NCI-H2196 (cell line): Measurements from ENCODE around the gene PTPRE.

Experiments
- DNase-seq: peaks from one replicate; lab custom pipeline; 2025; ENCODE audit not compliant: unreplicated experiment; lab: John Stamatoyannopoulos, UW

The PTPRE gene

DNA sequence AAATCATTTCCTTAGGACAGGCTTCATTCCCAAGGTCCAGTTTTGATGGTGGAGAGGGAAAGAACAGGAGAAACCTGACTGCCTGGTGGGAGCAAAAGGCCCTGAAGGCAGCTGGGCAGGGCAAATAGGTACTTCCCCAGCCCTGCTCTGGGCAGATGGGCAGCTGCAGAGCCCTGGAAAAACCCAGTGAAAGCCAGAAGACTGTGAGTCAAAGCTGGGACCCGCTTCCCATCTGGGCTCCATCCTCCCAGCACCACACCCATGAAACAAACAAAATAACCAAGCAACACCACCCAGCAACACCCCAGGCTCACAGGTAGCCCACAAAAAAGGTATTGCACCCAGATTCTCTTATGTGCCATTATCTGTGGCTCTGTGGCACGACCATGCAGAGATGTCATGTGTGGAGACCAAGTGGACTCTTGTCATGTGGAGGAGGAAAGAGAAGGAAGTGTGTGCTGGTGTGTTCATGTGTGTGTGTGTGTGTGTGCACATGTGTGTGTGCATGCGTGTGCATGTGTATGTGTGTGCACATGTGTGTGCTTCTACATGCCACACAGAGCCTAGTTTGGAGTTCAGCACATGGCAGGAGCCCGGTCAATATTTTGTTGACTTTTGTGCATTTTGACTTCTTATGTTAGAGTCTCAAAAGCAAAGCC lies 24.0 kb upstream of the PTPRE start:
- no peak for DNase-seq

DNA sequence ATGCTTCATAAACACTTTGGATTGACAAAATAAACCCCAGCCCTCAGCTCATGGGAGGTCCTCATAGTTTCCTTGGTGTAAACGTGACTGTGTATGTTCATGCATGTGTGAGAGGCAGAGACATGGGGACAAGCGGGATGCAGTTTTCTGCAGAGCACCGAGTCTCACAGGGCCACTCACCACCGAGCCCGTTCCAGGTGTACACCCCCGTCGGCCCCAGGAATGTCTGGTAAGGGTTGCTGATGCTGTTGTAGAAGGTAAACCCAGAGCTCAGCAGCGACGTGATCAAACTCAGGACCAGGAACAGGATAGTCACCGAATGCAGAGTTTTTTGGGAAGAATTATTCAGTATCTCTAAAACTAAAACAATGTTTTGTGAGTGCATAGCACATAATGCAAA lies 23.4 kb upstream of the PTPRE start:
- DNase-seq = no peak

DNA sequence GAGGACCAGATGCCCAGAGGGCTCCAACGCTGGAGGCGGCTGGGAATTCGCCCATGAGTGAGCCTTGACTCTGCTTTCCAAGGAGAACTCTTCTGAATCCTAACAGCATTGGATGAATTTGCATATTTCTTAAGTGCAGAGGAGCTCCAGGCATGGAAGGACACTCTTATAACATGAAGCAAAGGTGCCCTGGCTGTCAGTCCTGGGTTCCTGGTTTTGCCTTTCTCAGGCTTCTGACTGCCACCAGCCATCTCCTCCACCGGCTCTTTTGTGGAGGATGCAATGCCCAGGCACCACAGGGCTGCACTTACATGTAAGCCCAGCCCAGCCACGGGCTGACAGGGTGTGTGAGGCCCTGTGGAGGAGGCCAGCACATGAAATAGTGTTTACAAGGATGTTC lies 22.4 kb upstream of the PTPRE start:
- no peak for DNase-seq

DNA sequence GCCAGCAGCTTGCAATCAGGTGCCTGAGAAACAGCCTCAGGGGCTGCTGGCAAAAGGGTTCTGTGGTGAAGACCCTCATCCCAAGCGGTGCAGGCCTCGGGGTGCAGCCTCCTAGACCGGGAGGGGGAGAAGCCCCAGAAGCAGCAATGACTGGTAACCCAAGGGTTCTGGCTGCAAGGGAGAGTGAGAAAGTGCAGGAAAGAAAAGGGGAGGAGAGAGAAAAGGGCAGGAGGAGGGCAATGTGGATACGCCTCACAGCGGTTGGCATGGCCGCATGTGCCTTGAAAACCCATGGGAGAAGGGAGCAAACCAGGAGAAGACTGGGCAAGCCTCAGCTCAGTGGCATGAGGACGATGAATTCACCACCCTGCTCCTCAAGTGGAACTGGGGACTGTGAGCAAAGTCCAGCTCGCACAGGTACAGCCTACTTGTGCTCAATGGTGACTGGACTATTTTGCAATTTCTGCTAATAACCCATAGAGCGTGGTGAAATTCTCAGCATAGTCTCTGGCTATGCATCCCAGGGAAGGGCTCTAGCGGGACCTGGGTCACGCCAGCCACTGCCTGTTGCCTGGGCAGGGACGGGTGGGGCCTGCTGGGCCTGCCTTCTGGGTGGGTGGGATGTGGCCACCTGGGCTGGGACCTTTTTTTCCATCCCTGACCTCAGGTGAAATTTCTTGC lies 20.4 kb upstream of the PTPRE start:
- no peak for DNase-seq

DNA sequence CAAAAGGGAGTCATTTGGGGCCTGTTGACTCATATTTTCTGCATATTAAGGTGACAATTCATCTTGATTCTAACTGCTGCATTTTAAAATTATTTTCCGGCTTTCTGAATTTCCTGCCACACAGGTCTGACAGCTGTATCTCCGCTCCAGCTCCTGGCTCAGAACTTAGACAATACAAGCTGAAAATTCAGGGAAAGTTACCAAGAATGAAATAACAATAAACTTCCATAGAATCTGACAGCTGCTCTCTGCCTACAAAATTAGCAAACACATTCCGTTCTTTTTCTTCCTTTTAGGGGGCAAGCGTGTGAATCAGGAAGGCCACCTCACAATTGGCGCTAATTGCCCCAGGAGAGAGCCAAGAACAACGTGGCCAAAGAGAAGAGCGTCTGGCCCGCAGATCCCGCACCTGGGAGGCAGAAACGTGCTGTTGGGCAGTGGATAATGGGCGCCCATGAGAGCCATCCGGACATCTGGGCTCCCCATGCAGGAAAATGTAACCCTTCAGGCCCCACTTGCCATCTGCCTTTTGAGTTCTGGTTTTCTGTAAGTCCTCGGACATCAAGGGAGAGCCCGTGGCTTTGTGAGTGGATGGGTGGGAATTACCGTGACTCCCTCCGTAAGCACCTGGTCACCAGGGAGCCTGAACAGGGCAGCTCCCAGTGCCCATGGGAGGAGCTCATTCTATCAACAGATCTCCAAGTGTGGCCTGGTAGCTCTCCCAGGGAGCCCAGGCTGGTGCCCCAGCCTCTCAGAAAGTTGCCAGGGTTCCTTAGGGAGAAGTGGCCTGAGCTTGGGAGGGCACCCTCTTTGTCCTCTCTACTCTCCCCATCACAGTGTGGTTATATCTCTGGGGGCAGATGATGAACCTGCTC lies 19.1 kb upstream of the PTPRE start:
- DNase-seq = no peak

DNA sequence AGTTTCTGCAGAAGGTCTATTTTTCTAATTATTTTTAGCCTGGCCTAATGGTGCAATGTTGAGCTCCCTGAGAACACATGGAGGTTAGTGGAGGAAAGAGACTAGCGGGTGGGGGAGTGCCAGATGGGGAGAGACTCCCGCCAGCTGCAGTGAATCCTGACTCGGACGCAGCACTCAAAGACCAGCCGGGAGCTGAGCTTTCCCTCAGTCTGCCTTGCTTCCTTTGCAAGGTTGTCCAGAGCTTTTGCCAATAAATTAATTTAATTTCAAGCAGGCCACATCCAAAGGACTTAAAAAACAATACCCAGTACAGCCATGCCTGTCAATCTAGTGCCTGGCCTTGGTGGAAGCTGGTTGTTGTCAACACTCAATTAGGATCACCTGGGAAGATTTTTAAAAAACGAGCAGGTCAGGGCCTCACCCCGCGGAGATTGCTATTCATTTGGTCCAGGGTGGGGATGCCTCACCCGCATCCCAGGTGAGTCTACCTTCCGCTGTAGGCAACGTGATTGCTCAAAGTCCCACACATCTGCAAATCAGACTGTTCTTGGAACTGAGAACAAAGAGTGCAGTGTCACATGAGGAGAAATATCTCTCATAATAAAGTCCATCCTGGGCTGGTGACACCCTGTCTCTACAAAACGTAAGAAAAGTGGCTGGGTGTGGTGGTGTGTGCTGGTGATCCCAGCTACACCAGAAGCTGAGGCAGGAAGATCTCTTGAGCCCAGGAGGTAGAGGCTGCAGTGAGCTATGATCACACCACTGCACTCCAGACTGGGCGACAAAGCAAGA lies 18.2 kb upstream of the PTPRE start:
- no peak for DNase-seq

DNA sequence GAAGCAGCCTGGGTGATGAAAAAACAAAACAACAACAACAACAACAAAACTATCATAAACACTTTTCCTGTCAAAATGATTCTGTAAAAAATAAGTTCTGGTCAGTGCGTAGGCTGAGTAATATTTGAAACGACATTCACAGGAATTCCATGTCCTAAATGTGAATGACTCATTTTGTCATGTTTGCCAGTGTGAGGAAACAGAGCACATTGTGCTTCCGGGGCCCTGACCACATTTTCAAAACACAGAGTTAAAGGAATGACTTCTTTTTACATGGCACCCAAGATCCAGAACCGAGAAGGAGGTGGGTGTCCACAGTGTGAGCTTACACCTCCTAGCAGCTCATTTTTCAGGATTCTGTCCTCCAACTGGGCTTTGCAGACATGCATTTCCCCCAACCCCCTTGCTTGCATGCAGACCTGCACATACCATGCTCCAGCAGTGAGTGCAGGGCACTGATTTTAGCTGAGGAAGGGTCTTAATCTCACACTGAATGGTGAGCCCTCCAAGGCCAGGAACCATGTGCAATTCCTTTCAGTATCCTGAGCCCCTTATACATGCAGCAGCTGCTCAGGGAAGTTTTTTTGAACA lies 17.2 kb upstream of the PTPRE start:
- no peak for DNase-seq

DNA sequence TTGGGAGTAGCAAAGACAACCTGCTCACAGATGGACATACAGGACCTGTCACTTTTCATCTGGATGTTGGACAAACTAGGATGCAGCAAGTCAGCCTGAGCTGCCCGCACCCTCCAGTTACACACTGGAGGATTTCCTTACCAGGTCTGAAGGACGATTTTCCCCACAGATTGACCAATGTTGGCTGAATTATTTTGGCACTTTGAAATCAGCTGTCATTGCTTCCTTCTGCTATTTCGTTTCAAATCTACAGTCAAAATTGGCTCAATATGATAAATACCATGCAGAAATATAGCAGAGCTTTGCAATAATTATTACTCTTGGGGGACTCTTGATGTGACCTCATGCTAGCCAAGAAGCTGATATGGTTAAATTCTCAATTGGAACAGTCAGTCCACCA lies 16.7 kb upstream of the PTPRE start:
- no peak for DNase-seq

DNA sequence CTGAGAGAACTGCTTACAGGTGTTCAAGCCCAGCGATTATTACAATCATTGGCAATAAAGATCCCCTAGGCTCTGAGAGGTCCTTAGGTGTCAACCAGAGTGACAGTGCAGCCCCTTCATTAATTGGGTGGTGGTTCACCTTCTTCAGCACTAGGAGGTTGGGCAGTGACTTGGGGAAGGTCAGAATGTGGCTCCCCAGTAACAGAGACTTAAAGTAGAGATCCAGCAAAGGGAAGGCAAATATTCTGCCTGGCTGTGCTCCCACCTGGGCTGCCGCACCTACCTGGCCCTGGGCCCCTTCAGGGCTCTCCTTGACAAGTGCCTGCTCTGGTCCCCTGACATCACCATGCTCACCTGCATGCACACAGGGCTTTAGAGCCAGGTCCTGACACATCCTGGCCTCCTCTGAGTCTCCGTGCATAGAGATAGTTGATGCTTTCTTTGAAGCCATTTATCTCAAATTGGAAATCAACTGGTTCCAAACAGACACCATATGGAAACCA lies 16.0 kb upstream of the PTPRE start:
- DNase-seq = no peak

DNA sequence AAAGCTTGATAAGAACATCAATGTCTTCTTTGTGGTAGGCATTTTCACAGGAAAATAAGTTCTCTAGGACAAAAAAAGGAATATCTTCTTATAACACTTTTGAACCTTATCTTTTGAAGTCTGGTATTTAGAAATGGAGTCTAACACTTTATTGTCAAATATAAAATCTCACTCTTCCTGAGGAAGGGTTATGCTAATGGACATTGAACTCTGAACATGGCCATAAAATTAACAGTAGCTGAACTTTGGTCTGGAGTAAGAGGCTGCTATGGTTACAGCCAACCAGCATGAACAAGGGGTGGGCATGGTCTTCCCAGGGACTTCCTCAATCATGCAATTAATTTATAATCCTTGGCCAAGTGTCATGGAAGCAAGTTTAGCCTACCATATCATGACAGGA lies 14.2 kb upstream of the PTPRE start, which contains the start of gene CLRN3:
Gene CLRN3, minus strand, starts transcription at position 199 of the 400 bp plus-strand sequence. Its CDS starts 157 bp downstream, at position 42.
- DNase-seq = no peak

DNA sequence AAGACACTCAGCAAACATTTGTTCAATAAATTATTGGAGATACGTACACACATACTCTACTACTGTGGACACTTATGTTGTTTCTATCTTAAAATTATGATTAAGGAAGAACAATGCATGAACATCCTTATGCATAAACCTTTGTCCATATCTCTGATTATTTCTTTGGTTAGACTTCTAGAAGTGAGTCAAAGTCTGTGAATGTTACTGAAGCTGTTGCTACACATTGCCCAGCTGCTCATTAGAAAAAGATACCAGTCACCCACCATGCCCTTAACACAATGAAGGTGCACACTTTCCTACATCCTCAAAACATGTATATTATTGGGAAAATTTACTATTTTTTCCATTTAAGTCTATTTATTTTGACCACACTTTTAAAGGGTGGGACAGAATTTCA lies 12.8 kb upstream of the PTPRE start:
- no peak for DNase-seq

DNA sequence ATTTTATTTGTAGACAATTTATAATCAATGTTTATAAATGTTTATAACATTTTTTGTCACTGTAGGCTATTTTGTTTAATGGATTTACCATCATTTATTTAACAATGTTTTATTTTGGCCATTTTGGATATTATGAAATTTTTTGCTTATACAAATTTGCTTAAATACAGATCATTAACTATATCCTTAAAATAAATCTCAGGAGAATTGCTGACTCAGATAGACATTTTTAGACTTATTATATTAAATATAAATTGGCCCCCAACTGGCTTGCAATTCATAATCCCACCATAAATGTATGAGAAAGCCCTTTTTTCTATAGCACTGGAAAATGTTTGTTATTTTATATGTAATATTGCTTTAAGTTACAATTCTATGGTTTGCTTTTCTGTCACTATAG lies 10.3 kb upstream of the PTPRE start:
- DNase-seq = no peak

DNA sequence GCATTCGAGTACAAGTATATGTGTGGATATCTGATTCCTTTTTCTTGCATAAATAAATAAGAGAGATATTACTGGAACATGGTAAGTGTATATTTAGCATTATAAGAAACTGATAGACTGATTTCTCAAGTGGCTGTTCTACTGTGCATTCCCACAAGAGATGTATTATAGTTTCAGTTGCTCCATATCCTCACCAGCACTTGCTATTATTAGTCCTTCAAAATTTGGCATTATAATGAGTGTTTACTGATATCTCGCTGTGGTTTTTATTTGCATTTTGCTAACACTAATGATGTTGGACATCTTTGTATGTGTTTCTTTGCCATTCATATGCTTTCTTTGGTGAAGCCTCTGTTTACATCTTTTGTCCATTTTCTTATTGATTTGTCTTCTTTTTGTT lies 9.7 kb upstream of the PTPRE start:
- no peak for DNase-seq

DNA sequence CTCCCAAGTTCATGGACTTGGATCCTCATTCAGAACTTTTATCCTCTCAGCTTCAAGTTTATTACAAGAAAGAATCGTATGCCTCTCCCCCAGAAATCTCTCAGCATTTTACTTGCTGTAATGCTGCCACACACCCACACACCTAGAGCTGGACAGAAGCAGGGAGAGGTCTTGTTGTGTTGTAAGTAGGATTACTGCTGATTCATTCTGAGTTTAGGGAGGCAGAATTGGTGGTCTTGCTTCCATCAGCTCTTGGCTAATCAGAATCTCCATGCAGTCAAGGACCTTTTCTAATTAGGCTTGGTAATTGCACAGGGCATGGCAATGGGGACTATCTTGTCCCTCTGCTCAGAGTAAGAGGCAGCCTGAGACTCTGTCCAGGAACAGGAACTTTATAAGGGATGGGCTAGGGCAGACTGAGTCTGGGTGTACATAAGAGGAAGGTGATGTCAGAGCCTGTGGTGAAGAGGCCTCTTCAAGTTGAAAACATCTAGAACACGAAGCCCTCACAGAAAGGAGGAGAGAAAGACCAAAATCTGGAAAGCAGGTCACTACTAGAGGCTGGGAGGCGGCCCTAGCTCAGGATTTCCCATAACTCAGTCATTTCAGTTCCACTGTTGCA lies 7.0 kb upstream of the PTPRE start:
- no peak for DNase-seq

DNA sequence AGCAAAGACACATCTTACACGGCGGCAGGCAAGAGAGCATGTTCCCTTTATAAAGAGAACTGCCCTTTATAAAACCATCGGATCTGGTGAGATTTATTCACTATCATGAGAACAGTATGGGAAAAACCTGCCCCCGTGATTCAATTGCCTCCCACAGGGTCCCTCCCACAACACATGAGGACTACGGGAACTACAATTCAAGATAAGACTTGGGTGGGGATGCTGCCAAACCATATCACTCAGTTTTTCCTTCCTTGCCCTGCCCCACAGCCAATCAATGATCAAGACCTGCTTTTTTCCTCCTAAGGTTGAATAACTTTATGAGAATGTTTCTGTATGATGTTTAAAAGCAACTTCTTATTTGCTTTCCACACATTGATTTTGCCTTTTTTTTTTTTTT lies 3.1 kb upstream of the PTPRE start:
- no peak for DNase-seq

DNA sequence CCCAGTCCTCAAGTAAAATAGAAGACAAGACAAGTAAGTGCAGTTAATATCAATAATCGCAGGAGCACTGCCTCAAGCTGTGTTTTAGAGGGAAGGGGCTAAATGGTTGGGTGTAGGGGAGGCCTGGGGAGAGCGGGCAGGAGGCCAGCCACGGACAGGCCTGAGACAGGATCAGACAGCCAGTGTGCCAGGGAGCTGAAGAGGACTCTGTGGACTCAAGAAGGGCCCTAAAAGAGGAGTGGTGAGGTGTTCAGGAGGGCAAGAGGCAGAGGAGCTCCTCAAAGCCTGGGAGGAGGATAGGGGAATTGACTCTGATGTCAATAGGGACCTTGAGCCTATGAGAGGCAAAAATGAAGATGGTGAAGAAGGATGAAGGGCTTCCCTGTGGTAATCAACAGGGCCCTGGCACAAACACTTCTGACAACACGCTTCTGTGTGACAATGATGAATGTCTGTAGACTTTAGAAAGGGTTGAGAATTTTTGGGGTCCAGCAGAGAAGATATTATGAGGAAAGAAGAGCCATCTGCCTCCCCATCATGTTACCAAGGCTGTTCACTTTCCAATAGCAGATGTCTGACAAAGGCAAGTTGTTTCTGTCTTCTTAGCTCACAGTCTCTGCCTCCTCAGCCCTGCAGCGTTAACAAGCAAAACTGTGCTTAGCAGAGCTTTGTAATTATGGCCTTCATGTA lies 2.4 kb upstream of the PTPRE start:
- no peak for DNase-seq

DNA sequence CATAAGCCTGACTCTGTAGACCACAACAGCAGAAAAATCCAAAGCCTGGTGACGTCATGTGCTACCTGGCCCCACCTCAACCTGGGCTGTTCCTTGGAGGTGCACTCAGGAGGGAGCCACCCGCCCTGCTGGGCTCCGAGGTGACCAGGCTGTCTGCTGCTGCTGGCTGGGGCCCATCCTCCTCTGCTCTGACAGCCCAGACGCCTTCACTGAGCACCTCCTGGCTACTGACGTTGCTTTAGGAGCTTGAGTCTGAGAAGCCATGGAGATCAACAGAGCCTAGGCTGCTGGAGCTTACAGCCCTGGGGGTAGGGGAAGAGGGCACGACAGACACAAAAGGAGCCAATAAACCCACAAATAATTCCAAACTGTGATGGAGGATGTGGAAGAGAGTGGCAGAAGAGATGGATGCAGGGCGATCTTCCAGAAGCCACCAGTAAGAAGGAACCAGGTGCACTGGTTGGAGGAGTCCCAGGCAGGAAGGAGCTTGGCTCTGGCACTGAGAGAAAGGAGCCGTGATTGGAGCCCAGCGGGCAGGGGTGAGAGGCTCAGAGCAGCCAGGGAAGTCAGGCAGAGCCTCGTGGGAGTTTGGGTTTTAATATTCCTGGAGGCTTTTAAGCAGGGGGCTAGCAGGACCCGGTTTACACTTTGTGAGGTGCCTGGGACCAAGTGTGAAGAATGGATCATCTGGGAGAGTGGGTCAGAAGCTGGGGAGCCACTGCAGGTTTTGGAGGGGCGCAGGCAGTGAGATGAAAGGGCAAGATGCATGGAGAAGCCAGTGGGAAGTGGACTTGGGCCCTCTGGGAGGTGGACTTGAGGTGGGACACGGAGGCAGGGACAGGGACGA lies 1.7 kb upstream of the PTPRE start:
- DNase-seq = no peak

DNA sequence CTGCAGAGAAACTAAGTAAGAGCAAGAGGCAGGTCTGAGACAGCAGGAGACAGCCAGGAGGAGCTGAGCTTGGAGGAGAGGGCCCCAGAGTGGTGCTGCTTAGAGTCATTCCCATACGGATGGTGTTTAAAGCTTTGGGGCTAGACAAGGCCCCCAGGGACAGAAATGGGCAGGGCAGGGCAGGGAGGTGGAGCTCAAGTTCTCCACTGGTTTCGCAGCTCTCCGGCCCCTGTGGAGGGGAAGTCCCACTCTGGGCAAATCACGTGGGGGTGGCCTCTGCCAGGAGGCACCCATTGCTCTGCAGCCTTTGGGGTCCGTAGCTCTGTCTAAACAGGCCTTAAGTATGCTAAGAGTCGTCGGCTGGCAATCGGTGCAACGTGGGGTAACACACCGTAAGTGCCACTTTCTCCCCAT lies 1.0 kb upstream of the PTPRE start:
- DNase-seq = no peak
